ENCODE results near the gene DIAPH2. TPM values are rescaled to one million over a fixed set of nuclear protein-coding genes. Genes with fewer than 3 reads are reported as not detected.

The DIAPH2 gene
- polyA plus RNA-seq, 1 experiment, result 10.6 TPM

DNA sequence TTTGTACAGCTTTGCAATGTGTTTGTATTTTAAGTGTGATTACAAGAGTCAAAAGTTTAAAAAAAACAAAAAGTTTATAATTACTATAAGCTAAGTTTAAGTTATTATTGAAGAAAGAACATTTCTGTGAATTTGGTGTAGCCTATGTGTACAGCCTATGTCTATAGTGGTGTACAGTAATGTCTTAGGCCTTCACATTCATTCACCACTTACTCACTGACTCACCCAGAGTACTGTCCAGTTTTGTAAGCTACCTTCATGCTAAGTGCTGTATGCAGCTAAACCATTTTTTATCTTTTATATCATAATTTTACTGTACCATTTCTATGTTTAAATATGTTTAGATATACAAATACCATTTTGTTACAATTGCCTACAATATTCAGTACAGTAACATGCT, 381.3 kb downstream of the DIAPH2 start:
- ChIA-PET POLR2A (no interaction called here), CTCF (no interaction called here)
- H3K27me3 ChIP-seq (ENCODE audit: control insufficient read depth, insufficient read depth, low read length), result no peaks in the 10 kb centered on the region
- DNase-seq (ENCODE audit: low read depth, low spot score), result no peak
- TF ChIP-seq, protein P1, sequence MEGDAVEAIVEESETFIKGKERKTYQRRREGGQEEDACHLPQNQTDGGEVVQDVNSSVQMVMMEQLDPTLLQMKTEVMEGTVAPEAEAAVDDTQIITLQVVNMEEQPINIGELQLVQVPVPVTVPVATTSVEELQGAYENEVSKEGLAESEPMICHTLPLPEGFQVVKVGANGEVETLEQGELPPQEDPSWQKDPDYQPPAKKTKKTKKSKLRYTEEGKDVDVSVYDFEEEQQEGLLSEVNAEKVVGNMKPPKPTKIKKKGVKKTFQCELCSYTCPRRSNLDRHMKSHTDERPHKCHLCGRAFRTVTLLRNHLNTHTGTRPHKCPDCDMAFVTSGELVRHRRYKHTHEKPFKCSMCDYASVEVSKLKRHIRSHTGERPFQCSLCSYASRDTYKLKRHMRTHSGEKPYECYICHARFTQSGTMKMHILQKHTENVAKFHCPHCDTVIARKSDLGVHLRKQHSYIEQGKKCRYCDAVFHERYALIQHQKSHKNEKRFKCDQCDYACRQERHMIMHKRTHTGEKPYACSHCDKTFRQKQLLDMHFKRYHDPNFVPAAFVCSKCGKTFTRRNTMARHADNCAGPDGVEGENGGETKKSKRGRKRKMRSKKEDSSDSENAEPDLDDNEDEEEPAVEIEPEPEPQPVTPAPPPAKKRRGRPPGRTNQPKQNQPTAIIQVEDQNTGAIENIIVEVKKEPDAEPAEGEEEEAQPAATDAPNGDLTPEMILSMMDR (IDR thresholded peaks at IDR 0.05; ENCODE audit: low read depth, low read length), result no peak
- H3K27ac ChIP-seq (ENCODE audit: low read depth, low read length), result no peak overlapping the region
- no peaks in the 10 kb centered on the region for H3K9me3 ChIP-seq (ENCODE audit: control insufficient read depth, insufficient read depth, low read length)
- no peak overlapping the region for H3K4me3 ChIP-seq (ENCODE audit: low read depth, low read length)

GRCh38 chrX:97066381-97066780, 381.7 kb downstream of the DIAPH2 start:
- TF ChIP-seq, protein P1 (IDR thresholded peaks at IDR 0.05; ENCODE audit: low read depth, low read length), result no peak
- DNase-seq (ENCODE audit: low read depth, low spot score), result no peak
- ChIA-PET CTCF (no interaction called here), POLR2A (no interaction called here)
- H3K27me3 ChIP-seq (ENCODE audit: control insufficient read depth, insufficient read depth, low read length), result no peaks in the 10 kb centered on the region
- no peak overlapping the region for H3K27ac ChIP-seq (ENCODE audit: low read depth, low read length)
- no peaks in the 10 kb centered on the region for H3K9me3 ChIP-seq (ENCODE audit: control insufficient read depth, insufficient read depth, low read length)
- H3K4me3 ChIP-seq (ENCODE audit: low read depth, low read length), result no peak overlapping the region

DNA sequence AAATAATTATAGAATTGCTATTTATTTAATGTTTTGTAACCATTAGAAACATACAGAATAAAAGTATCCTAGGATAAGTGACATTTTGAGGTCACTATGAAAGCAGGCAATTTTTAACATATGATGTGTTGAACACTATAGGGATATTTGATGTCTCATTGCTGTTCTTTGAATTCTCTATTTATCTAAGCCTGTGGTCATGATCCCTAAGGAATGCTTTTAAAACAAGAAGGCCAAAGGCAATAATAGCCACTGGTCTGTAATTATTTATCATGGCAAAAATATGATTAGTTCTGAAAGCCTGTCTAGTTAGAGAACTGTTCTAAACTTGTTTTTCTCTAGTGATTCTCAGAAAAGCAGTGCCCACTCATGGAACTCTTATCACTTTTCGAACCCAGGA, 385.7 kb downstream of the DIAPH2 start:
- no peaks in the 10 kb centered on the region for H3K27me3 ChIP-seq (ENCODE audit: control insufficient read depth, insufficient read depth, low read length)
- CTCF ChIA-PET, result no interaction called here
- TF ChIP-seq, protein P1 (IDR thresholded peaks at IDR 0.05; ENCODE audit: low read depth, low read length), result no peak
- POLR2A ChIA-PET, result no interaction called here
- H3K9me3 ChIP-seq (ENCODE audit: control insufficient read depth, insufficient read depth, low read length), result no peaks in the 10 kb centered on the region
- no peak for DNase-seq (ENCODE audit: low read depth, low spot score)
- no peak overlapping the region for H3K27ac ChIP-seq (ENCODE audit: low read depth, low read length)
- H3K4me3 ChIP-seq (ENCODE audit: low read depth, low read length), result no peak overlapping the region

DNA sequence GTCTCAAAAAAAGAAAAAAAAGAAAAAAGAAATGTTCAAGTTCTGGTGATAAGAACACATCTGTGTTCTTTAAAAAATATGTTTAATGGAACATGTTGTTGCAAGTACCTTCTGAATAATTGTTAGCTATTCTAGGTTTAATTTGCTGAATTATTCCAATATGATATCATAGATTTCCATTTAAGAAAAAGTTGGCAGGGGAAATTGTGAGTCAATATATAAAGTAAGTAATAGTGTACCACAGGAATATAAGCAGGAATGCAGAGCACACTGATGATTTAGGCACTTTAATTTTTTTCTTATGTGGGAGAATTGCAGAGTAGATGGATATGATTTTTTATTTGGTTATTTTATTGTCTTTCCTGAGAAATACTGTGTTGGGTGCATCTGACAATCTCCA, 389.8 kb downstream of the DIAPH2 start:
- ChIA-PET CTCF (no interaction called here), POLR2A (no interaction called here)
- no peaks in the 10 kb centered on the region for H3K9me3 ChIP-seq (ENCODE audit: control insufficient read depth, insufficient read depth, low read length)
- H3K27me3 ChIP-seq (ENCODE audit: control insufficient read depth, insufficient read depth, low read length), result no peaks in the 10 kb centered on the region
- TF ChIP-seq, protein P1 (IDR thresholded peaks at IDR 0.05; ENCODE audit: low read depth, low read length), result no peak
- no peak for DNase-seq (ENCODE audit: low read depth, low spot score)
- no peak overlapping the region for H3K27ac ChIP-seq (ENCODE audit: low read depth, low read length)
- no peak overlapping the region for H3K4me3 ChIP-seq (ENCODE audit: low read depth, low read length)

DNA sequence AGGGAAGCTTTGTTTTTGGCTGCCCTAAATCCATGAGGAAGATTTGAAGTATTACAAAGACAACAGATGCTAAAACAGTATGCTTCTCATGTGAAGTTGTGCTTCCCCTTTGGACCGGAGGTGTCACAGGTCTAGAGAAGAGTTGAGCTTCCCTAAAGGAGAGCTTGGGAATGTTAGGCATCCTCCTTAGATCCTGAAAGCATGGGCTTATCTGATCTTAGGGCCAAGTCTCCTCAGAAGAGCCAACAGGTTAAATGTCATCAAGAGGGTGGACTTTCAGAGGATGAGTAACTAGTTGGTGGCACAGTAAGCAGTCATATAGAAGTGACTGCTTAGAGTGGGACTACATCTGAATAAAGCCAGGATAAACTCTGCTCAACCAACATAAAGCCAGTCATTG, 404.5 kb downstream of the DIAPH2 start:
- ChIA-PET POLR2A (no interaction called here), CTCF (no interaction called here)
- Histone ChIP-seq H3K27ac (ENCODE audit: low read depth, low read length) (no peak overlapping the region), H3K9me3 (ENCODE audit: control insufficient read depth, insufficient read depth, low read length) (no peaks in the 10 kb centered on the region), H3K4me3 (ENCODE audit: low read depth, low read length) (no peak overlapping the region), H3K27me3 (ENCODE audit: control insufficient read depth, insufficient read depth, low read length) (no peaks in the 10 kb centered on the region)
- TF ChIP-seq, protein P1 (IDR thresholded peaks at IDR 0.05; ENCODE audit: low read depth, low read length), result no peak
- DNase-seq (ENCODE audit: low read depth, low spot score), result no peak
